Epithelial cell of prostate (primary cell): Measurements from ENCODE around the gene CDC42BPA.
"Not testable (repeated sequence)": the region's sequence is repeated elsewhere in the genome, so short reads cannot be mapped to it uniquely, and the experiment has no call there.

Experiments used
- DNase-seq: peaks from one replicate; pipeline ENCODE4 v3.0.0-alpha.2; 2011; ENCODE audit warnings: low read depth, low spot score
- H3K27ac ChIP-seq: fragments of 450-650 bp; 2 replicates; pipeline ENCODE4 v1.5.1; 2017; ENCODE audit warnings: mild to moderate bottlenecking

The CDC42BPA gene

GRCh38 chr1:227155688-227156087 lies 162.6 kb downstream of the CDC42BPA start:
- H3K27ac ChIP-seq: no peak overlapping the region
- no peak for DNase-seq

GRCh38 chr1:227155004-227155403 lies 163.3 kb downstream of the CDC42BPA start:
- DNase-seq: no peak
- H3K27ac ChIP-seq: no peak overlapping the region

GRCh38 chr1:227152525-227152924 lies 165.8 kb downstream of the CDC42BPA start:
- H3K27ac ChIP-seq: no peak overlapping the region
- no peak for DNase-seq

- DNase-seq: no peak
- H3K27ac ChIP-seq: no peak overlapping the region
Measured at GRCh38 chr1:227140376-227140775, 177.9 kb downstream of the CDC42BPA start.

GRCh38 chr1:227136210-227136820 lies 182.0 kb downstream of the CDC42BPA start:
- no peak overlapping the region for H3K27ac ChIP-seq
- DNase-seq: no peak

GRCh38 chr1:227134686-227135314 lies 183.5 kb downstream of the CDC42BPA start:
- no peak overlapping the region for H3K27ac ChIP-seq
- DNase-seq: no peak

- H3K27ac ChIP-seq, DNase-seq: not testable (repeated sequence)
Measured at GRCh38 chr1:227132695-227133094, 185.6 kb downstream of the CDC42BPA start.

GRCh38 chr1:227131193-227131592 lies 187.1 kb downstream of the CDC42BPA start:
- DNase-seq: no peak
- H3K27ac ChIP-seq: no peak overlapping the region

- DNase-seq: no peak
- H3K27ac ChIP-seq: no peak overlapping the region
Measured at GRCh38 chr1:227127891-227128290, 190.4 kb downstream of the CDC42BPA start.

- no peak overlapping the region for H3K27ac ChIP-seq
- no peak for DNase-seq
Measured at GRCh38 chr1:227125929-227126545, 192.3 kb downstream of the CDC42BPA start.

- no peak for DNase-seq
- no peak overlapping the region for H3K27ac ChIP-seq
Measured at GRCh38 chr1:227124473-227124872, 193.8 kb downstream of the CDC42BPA start.

GRCh38 chr1:227120826-227121225 lies 197.5 kb downstream of the CDC42BPA start:
- no peak overlapping the region for H3K27ac ChIP-seq
- no peak for DNase-seq

- no peak for DNase-seq
- H3K27ac ChIP-seq: no peak overlapping the region
Measured at GRCh38 chr1:227112538-227112937, 205.8 kb downstream of the CDC42BPA start.

GRCh38 chr1:227111782-227112181 lies 206.5 kb downstream of the CDC42BPA start:
- no peak overlapping the region for H3K27ac ChIP-seq
- DNase-seq: no peak

GRCh38 chr1:227105291-227105690 lies 213.0 kb downstream of the CDC42BPA start:
- H3K27ac ChIP-seq, DNase-seq: not testable (repeated sequence)

GRCh38 chr1:227102056-227102455 lies 216.2 kb downstream of the CDC42BPA start:
- H3K27ac ChIP-seq: no peak overlapping the region
- no peak for DNase-seq

GRCh38 chr1:227094249-227094966 lies 223.9 kb downstream of the CDC42BPA start:
- no peak for DNase-seq

GRCh38 chr1:227093309-227093708 lies 225.0 kb downstream of the CDC42BPA start:
- H3K27ac ChIP-seq: no peak overlapping the region
- DNase-seq: no peak

More at GRCh38 chr1:227094249-227094966, 223.9 kb downstream of the CDC42BPA start:
- H3K27ac ChIP-seq: no peak overlapping the region

GRCh38 chr1:227092069-227092468 lies 226.2 kb downstream of the CDC42BPA start:
- DNase-seq: no peak
- no peak overlapping the region for H3K27ac ChIP-seq

GRCh38 chr1:227086636-227087035 lies 231.7 kb downstream of the CDC42BPA start:
- no peak overlapping the region for H3K27ac ChIP-seq
- no peak for DNase-seq
